ENCODE measurements around the gene PRKAG2.

GRCh38 chr7:151590071-151590849 lies 286.7 kb downstream of the PRKAG2 start:
- TF ChIP-seq, protein P1, sequence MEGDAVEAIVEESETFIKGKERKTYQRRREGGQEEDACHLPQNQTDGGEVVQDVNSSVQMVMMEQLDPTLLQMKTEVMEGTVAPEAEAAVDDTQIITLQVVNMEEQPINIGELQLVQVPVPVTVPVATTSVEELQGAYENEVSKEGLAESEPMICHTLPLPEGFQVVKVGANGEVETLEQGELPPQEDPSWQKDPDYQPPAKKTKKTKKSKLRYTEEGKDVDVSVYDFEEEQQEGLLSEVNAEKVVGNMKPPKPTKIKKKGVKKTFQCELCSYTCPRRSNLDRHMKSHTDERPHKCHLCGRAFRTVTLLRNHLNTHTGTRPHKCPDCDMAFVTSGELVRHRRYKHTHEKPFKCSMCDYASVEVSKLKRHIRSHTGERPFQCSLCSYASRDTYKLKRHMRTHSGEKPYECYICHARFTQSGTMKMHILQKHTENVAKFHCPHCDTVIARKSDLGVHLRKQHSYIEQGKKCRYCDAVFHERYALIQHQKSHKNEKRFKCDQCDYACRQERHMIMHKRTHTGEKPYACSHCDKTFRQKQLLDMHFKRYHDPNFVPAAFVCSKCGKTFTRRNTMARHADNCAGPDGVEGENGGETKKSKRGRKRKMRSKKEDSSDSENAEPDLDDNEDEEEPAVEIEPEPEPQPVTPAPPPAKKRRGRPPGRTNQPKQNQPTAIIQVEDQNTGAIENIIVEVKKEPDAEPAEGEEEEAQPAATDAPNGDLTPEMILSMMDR (IDR thresholded peaks at IDR 0.05; ENCODE audit: low read depth, low read length, missing input control), result no peak
- TF ChIP-seq REST (IDR thresholded peaks at IDR 0.05) (no peak), RXRA (IDR thresholded peaks at IDR 0.05) (no peak), GABPA (IDR thresholded peaks at IDR 0.05 in 1 of 2, conservative IDR thresholded peaks at IDR 0.05 in 1 of 2) (no peak), JUND (IDR thresholded peaks at IDR 0.05) (no peak)
